Gastroesophageal sphincter (tissue), 3 donors: ENCODE data around the gene CDH23.

ENCODE experiments used
- POLR2AphosphoS5 ChIP-seq: sonication (generic); formaldehyde crosslinking; IDR thresholded peaks from one replicate; pipeline ENCODE4 v1.6.1; 2017; ENCODE audit warnings: antibody characterized with exemption
- TF ChIP-seq, protein P1 (sequence below), 4 experiments: fragments of 200-600 bp in 2 of 4; fragments of 450-650 bp in 2 of 4; sonication (generic) in 1 of 4; IDR thresholded peaks; one replicate each; pipeline ENCODE4 v1.5.1; 2017 to 2019; ENCODE audit warnings: antibody characterized with exemption in 4 of 4, mild to moderate bottlenecking in 2 of 4, moderate library complexity in 2 of 4

DNA sequence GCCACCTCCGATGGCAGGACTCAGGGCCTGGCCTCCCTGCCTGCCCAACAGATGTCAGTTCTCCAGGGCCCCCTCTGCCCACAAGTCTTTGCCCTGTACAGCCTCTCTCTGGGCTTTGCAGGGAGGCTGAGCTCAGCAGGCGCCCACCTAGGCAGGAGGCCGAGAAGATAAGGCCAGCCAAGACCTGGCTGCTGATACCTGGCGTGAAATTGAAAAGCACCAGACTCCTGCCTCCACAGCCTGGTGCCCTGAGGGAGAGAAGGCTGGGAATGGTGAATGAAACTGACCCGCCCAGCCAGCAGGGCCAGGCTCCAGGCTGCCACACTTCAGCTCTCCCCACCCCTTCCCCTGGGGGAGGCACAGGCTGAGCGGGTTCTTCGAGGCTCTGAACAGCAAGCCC, 145.8 kb downstream of the CDH23 start:
- TF ChIP-seq POLR2AphosphoS5 = no peak
- TF ChIP-seq, protein P1, sequence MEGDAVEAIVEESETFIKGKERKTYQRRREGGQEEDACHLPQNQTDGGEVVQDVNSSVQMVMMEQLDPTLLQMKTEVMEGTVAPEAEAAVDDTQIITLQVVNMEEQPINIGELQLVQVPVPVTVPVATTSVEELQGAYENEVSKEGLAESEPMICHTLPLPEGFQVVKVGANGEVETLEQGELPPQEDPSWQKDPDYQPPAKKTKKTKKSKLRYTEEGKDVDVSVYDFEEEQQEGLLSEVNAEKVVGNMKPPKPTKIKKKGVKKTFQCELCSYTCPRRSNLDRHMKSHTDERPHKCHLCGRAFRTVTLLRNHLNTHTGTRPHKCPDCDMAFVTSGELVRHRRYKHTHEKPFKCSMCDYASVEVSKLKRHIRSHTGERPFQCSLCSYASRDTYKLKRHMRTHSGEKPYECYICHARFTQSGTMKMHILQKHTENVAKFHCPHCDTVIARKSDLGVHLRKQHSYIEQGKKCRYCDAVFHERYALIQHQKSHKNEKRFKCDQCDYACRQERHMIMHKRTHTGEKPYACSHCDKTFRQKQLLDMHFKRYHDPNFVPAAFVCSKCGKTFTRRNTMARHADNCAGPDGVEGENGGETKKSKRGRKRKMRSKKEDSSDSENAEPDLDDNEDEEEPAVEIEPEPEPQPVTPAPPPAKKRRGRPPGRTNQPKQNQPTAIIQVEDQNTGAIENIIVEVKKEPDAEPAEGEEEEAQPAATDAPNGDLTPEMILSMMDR (IDR thresholded peaks at IDR 0.05) = no peak
